Activated T-helper 1 cell treated with anti-CD3 and anti-CD28 coated beads, Interleukin-12 subunit alpha, Interleukin-12 subunit beta, Interleukin-2, Interleukin-4 antibody, amounts not matched to agents 30 ng/mL and 10 ng/mL and 1 ng/mL, durations not matched to agents 14 hours and 24 hours and 36 hours (primary cell): ENCODE results near the gene VPS18. TPM values are rescaled to one million over a fixed set of nuclear protein-coding genes. Genes with fewer than 3 reads are reported as not detected.

ENCODE experiments used
- DNase-seq: peaks from one replicate; pipeline ENCODE4 v3.0.0; 2021; ENCODE audit warnings: low spot score
- H3K27ac Mint-ChIP-seq: one replicate; pipeline ENCODE4 v1.8.0; 2021; ENCODE audit warnings: mild to moderate bottlenecking, mixed read lengths
- H3K27me3 Mint-ChIP-seq: one replicate; pipeline ENCODE4 v1.8.0; 2022; ENCODE audit warnings: mild to moderate bottlenecking, moderate library complexity, mixed read lengths; ENCODE audit not compliant: insufficient read depth
- H3K36me3 Mint-ChIP-seq: one replicate; pipeline ENCODE4 v1.8.0; 2021; ENCODE audit warnings: low read depth, mixed read lengths
- H3K4me1 Mint-ChIP-seq: one replicate; pipeline ENCODE4 v1.8.0; 2021; ENCODE audit warnings: low read depth, mixed read lengths
- H3K4me3 Mint-ChIP-seq: one replicate; pipeline ENCODE4 v1.8.0; 2021; ENCODE audit warnings: mild to moderate bottlenecking, moderate library complexity, mixed read lengths
- H3K9me3 Mint-ChIP-seq: one replicate; pipeline ENCODE4 v1.8.0; 2021; ENCODE audit warnings: mixed read lengths
- intact Hi-C: fragments of 100-400 bp; cut with micrococcal nuclease; formaldehyde crosslinking; loops from one replicate; pipeline ENCODE4 v1.15.1; 2024
- total RNA-seq: library from RNA; stranded (reverse); gene quantifications from 2 replicates; pipeline ENCODE4 v1.2.3, GENCODE V29; 2022

Gene VPS18
- total RNA-seq, 1 donor from 2014 or later: 16.7 TPM

DNA sequence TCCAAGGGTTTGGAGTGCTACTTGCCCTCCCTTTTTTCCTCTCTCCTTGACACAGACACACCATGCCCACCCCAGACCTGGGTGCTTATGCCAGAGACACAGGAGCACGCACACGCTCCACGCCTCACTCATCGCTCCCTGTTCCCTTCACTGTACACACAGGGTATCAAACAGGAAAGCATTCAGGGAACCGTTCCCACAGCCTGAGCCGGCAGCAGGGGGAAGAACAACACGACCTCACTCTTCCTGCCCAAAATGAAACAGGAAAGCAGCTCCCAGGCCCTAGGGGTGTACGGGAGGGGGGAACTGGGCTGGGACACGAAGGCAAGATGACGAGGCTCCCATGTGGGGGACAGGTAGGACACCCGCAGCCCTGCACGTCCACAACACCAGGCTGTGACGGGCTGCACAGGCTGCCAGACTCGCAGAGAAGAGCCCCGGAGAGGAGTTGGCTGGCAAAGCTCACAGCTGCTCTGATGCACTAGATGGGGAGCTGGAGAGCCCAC lies 46.1 kb downstream of the VPS18 start:
- peaks cover 2% of the 10 kb centered on the region for H3K27me3 Mint-ChIP-seq
- peak overlapping the region; percentile 37 for H3K4me3 Mint-ChIP-seq
- intact Hi-C loops: loop anchor here (5.0 kb wide), 2 partner anchors 33 to 342 kb away; no protein-coding TSS in a partner anchor

DNA sequence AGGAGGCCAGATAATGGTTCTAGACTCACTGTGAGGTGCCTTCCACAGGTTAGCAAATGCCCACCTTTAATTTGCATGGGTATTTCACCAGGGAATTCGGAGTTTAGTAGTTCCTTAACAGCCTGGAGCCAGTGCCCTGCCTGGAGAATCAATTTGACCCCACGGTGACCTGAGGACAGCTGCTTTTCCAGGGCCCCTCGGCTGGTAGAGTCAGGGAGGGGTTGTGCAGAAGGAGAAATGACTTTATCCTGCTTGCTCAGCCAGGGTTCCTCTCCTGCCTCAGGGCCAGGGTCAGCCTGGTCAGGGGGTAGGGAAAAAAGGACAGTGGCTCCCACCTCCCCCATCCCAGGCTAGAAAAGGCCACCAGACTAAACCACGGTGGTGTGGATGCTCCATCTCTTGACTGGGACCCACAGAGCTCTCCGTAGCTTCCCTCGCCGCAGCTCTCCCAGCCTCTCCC lies 46.8 kb downstream of the VPS18 start:
- intact Hi-C loops: loop anchor here (1.0 to 5.0 kb wide), 3 partner anchors 12 to 341 kb away; partner anchors contain the start of gene DLL4
- peaks cover 20% of the 10 kb centered on the region for H3K4me1 Mint-ChIP-seq
- H3K4me3 Mint-ChIP-seq: peak overlapping the region; percentile 37
- no peak for DNase-seq
- H3K36me3 Mint-ChIP-seq: no peaks in the 10 kb centered on the region
- no peaks in the 10 kb centered on the region for H3K9me3 Mint-ChIP-seq
- peak overlapping the region; percentile 72 for H3K27ac Mint-ChIP-seq
- H3K27me3 Mint-ChIP-seq: peaks cover 3% of the 10 kb centered on the region

More for the DNA sequence above, 46.1 kb downstream of the VPS18 start:
- Mint-ChIP-seq H3K4me1 (peaks cover 15% of the 10 kb centered on the region), H3K27ac (peak overlapping the region; percentile 45), H3K9me3 (no peaks in the 10 kb centered on the region), H3K36me3 (no peaks in the 10 kb centered on the region)
- DNase-seq: no peak

DNA sequence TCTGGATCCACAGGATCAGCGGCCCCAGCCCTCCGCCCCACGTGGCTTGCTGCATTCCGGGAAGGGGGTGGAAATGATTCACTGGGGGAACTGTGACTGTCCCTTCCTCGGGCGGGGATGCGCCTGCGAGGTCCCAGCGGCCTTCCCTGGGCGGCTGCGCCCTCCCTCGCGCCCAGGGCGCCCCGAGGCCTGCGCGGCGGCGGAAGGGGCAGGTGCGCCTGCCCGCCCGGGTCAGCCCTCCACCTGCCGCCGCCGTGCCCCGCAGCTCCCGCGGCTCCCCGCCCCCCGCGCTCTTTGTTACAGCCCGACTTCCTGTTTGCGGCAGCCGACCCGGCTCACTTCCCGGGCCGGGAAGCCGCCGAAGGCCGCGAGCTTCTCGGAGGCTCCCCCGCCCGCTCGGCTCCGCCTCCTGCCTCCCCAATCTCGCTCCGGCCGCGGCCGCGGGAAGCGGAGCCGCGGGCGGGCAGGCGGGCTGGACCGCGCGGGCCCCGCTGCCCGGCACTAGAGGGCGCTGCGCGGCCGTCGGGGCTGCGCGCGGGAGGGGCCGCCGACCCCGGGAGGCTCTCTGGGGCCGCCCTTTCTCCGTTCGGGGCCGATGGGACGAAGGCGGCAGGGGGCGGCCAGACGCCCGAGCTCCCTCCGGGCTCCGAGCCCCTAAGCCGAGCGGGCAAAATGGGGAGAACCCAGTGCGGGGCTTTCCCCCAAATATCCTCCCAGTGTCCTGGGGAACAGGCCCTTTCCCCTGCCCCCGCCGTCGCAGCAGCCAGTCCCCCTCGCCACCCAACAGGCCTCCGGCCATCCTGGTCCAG lies 47.5 kb downstream of the VPS18 start:
- Mint-ChIP-seq H3K27me3 (peaks cover 4% of the 10 kb centered on the region), H3K9me3 (no peaks in the 10 kb centered on the region), H3K27ac (peak overlapping the region; percentile 72), H3K4me1 (peaks cover 23% of the 10 kb centered on the region), H3K36me3 (no peaks in the 10 kb centered on the region), H3K4me3 (peak overlapping the region; percentile 77)
- intact Hi-C loops: loop anchor here (1.0 to 5.0 kb wide), 5 partner anchors 12 to 341 kb away; partner anchors contain the start of genes CHAC1 and DLL4
- peak; percentile 66 for DNase-seq

DNA sequence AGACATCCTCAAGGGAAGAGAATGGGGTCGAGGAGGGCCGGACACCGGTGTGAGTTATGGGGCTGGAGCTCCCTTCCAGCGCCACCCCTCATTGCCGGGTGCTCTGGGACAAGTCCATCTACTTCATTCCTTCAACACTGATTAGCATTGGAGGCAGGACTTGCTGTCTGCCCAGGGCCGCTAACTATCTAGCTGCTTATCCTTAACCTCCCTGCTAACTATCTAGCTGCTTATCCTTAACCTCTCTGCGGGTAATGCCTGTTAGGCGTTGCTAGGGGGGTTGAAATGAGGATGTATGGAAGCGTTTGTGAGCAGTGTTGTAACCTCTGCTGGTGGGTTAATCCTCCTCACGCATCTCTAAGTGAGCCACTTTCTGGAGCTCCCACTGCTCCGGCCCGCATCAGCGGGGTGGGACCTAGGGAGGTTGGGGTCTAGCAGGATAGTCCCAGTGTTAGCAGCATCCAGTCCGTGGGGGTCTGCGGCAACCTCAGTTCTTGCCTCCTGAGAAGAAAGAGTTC lies 48.1 kb downstream of the VPS18 start:
- Mint-ChIP-seq H3K36me3 (no peaks in the 10 kb centered on the region), H3K27me3 (peaks cover 4% of the 10 kb centered on the region), H3K27ac (peak overlapping the region; percentile 6), H3K4me1 (peaks cover 23% of the 10 kb centered on the region), H3K9me3 (no peaks in the 10 kb centered on the region), H3K4me3 (peak overlapping the region; percentile 77)
- DNase-seq: no peak
- intact Hi-C loops: loop anchor here (1.0 to 5.0 kb wide), 4 partner anchors 11 to 340 kb away; partner anchors contain the start of gene CHAC1

DNA sequence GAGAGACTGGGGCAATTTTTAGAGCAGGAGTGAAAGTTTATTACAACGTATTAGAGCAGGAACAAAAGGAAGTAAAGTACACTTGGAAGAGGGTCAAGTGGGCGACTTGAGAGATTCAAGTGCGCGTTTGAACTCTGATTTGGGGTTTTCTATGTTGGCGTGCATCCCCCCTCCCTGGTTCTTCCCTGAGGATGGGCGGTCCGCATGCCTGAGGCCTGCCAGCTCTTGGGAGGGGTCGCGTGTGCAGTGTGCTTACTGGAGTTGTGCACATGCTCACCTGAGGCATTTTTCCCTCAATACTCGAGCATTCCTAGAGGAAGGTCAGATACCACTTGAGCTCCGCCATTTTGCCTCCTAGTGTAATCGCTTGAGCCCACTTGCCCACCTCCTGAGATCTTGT lies 48.6 kb downstream of the VPS18 start:
- H3K27me3 Mint-ChIP-seq: peaks cover 4% of the 10 kb centered on the region

DNA sequence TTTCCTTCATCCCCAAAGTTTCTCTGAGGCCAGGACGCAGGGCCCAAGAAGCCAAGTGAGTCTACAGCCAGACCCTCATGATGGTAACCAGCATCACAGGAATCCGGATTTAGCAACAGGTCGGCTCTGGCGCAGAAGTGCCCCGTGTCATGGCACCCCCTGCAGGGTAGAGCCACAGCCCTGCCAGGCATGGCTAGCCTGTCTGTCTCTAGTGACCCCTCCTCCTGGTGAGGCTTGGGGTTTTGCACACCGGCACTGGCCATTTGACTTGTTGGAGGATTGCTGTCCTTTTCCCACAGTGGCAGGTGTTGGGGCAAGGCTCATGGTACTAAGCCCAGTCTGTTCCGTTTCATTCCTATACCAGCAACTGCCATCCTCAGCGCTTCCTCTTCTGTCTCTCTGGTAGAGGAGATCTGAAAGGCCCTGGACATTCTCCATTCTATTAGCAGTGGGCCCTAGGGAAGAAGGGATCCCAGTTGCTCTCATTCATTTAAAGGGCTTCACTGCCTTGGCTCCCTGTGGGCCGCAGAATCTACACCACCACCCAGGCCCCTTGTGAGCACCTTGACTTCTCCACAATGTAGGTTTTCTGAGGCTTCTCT lies 49.6 kb downstream of the VPS18 start:
- Mint-ChIP-seq H3K4me1 (peaks cover 23% of the 10 kb centered on the region), H3K27ac (no peak overlapping the region), H3K9me3 (no peaks in the 10 kb centered on the region), H3K4me3 (peak overlapping the region; percentile 45), H3K27me3 (peaks cover 4% of the 10 kb centered on the region), H3K36me3 (no peaks in the 10 kb centered on the region)
- intact Hi-C loops: loop anchor here (5.0 kb wide), 2 partner anchors 37 to 338 kb away; no protein-coding TSS in a partner anchor
- no peak for DNase-seq

More for the DNA sequence above, 48.6 kb downstream of the VPS18 start:
- H3K9me3 Mint-ChIP-seq: no peaks in the 10 kb centered on the region
- no peak for DNase-seq
- peaks cover 23% of the 10 kb centered on the region for H3K4me1 Mint-ChIP-seq
- peak overlapping the region; percentile 77 for H3K4me3 Mint-ChIP-seq
- peak overlapping the region; percentile 6 for H3K27ac Mint-ChIP-seq
- intact Hi-C loops: loop anchor here (1.0 to 5.0 kb wide), 4 partner anchors 10 to 339 kb away; partner anchors contain the start of gene CHAC1
- no peaks in the 10 kb centered on the region for H3K36me3 Mint-ChIP-seq

DNA sequence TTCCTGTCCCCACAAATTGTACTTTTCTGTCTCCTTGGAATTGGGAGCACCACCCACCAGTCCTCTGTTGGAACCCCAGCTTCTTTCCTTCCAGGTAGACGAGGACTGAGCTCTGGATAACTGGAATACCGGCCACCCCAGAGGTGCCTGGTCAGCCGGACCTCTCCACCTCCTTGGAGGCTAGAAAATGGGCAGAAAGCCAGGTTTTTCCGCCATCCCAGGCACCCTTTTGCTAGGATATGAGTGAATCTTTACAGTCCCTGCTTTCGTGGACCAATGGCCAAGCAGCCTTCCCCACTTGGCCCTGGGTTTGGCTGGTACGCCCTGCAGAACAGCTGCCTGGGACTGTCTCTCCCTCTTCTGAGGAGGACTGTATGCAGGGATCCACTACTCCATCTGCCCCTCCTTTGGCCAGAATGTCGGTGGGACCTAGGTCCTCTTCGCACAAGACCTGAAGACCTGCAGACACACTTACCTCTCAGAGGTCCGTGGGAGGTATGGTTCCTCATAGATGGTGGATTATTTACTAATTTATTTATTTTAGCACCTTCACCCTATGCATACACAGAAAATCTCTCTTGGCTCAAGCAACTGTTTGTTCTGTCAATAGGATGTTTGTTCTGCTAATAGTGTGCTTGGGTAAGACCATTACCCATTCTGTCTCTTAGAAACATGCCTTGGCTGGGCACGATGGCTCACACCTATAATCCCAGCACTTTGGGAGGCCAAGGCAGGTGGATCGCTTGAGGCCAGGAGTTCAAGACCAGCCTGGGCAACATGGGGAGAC lies 50.5 kb downstream of the VPS18 start:
- H3K27ac Mint-ChIP-seq: no peak overlapping the region

DNA sequence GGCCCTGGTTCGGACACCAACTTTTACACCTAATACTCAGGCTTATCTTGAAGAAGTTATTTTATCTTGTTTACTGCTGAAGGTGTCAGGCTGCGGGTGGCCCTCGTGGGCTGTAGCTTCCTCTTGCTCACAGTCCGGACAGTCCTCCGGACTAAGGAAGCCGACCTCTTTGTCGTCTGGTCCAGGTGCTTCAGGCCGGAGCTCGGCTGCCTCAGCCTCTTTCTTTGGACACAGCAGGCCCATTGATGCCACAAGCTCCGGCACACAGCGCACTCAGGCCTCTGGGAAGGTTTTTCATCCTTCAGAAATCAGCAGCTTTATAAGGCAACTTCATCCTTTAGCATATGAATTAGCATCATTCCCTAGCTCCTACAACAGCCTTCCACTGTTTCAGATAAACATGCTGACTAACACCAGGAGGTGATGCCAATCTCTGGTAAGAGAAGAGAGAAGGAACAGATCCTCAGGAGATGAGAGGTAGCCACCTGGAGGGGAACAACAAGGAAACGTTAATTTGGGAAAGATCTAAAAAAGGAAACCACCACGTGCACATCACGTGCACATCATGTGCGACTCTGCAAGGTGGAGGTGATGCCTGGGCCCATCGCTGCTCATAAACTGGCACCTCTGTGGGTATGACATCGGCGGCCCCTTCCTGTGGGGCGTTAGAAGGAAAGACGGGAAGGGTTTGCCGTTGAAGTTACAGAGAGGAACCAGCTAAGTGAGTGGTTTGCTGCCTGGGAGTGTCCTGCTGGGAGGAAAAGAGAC lies 54.6 kb downstream of the VPS18 start:
- Mint-ChIP-seq H3K4me3 (no peak overlapping the region), H3K36me3 (no peaks in the 10 kb centered on the region), H3K9me3 (no peaks in the 10 kb centered on the region), H3K27ac (no peak overlapping the region), H3K27me3 (peaks cover 4% of the 10 kb centered on the region), H3K4me1 (peaks cover 30% of the 10 kb centered on the region)
- no peak for DNase-seq
- intact Hi-C loops: no loop called here

More for the DNA sequence above, 50.5 kb downstream of the VPS18 start:
- peak overlapping the region; percentile 45 for H3K4me3 Mint-ChIP-seq
- DNase-seq: no peak
- no peaks in the 10 kb centered on the region for H3K9me3 Mint-ChIP-seq
- H3K4me1 Mint-ChIP-seq: peaks cover 23% of the 10 kb centered on the region
- peaks cover 4% of the 10 kb centered on the region for H3K27me3 Mint-ChIP-seq
- intact Hi-C loops: loop anchor here (5.0 kb wide), 2 partner anchors 37 to 338 kb away; no protein-coding TSS in a partner anchor
- no peaks in the 10 kb centered on the region for H3K36me3 Mint-ChIP-seq

DNA sequence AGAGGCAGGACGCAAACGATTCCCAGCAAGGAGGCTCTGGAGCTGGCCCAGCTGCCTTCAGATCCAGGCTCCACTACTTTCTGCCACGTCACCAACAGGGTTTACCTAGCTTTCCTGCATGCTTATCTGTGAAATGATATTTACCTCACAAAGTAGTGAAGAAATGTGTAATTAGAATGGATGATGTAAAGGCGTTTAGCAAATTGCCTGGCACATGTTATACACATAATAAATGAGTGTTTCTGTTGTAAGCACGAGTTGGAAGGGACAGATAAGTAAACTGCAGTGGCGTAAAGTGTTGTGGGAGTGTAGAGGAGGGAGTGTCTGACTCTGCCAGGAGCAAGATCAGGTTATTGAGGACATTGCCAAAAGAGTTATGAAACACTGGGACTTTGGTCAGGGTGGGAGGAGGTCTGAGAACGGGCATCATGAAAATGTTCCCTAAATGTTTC lies 55.5 kb downstream of the VPS18 start:
- H3K27me3 Mint-ChIP-seq: peaks cover 2% of the 10 kb centered on the region
- DNase-seq: no peak
- no peaks in the 10 kb centered on the region for H3K36me3 Mint-ChIP-seq
- intact Hi-C loops: loop anchor here (5.0 kb wide), 1 partner anchor 142 kb away; the partner anchor contains the start of genes DNAJC17 and ZFYVE19
- no peak overlapping the region for H3K27ac Mint-ChIP-seq
- H3K9me3 Mint-ChIP-seq: no peaks in the 10 kb centered on the region
- H3K4me3 Mint-ChIP-seq: no peak overlapping the region
- peaks cover 39% of the 10 kb centered on the region for H3K4me1 Mint-ChIP-seq

DNA sequence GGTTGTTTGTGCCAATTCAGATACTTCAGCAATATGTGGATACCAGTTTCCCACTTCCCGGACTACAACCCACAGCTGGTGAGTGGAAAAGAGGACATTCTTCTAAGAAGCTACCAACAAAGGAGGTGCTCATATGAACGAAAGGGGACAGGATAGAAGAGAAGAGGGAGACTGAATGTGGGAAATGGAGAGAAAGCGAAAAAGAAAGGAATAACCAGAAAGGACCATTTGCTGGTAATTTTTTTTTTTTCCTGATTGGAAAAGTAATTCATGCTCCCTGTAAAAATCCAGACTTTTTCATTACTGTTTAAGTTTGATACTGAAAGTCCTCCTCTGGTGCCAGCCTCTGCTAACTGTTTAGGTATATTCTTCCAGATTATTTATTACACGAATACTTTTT lies 57.5 kb downstream of the VPS18 start:
- Mint-ChIP-seq H3K27ac (peak overlapping the region; percentile 76), H3K9me3 (no peaks in the 10 kb centered on the region), H3K4me3 (peak overlapping the region; percentile 92), H3K36me3 (peaks cover 3% of the 10 kb centered on the region), H3K4me1 (peaks cover 48% of the 10 kb centered on the region), H3K27me3 (no peaks in the 10 kb centered on the region)
- intact Hi-C loops: loop anchor here (2.0 to 5.0 kb wide), 3 partner anchors 144 to 381 kb away; partner anchors contain the start of genes DNAJC17, NUSAP1, OIP5 and ZFYVE19
- no peak for DNase-seq

DNA sequence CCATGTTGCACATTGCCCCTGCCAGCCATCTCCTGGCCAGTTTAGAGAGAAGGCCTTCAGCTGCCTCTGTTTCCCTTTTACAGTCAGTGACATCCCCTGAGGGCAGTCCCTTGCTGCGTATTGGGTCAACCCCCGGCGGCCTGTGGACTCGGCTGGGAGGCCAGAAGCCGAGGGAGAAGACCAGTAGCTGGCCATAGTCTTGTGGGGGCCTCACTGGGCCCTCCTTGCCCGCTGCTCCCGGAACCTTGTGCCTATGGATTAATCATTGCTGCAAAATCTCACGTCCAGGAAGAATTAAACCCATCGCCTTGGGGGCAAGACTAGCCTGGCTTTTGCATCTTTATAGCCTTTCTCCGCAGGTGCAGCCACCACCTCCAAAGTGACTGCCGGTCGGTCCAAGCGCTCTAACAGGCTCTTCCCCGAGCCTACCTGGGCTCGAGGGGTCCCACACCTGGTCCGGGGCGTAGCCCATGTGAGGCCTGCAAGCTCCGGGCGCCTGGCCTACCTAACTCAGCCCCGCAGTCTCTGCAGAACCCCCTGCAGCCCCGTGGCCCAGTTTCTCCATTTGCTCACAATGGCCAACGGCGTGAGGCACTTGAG lies 58.2 kb downstream of the VPS18 start:
- Mint-ChIP-seq H3K27ac (peak overlapping the region; percentile 89), H3K4me3 (peak overlapping the region; percentile 92), H3K9me3 (no peaks in the 10 kb centered on the region), H3K4me1 (peaks cover 48% of the 10 kb centered on the region), H3K36me3 (peaks cover 3% of the 10 kb centered on the region), H3K27me3 (no peaks in the 10 kb centered on the region)
- intact Hi-C loops: loop anchor here (2.0 to 5.0 kb wide), 3 partner anchors 145 to 380 kb away; partner anchors contain the start of genes DNAJC17, NUSAP1, OIP5 and ZFYVE19
- no peak for DNase-seq
